GM19467 (cell line): ENCODE data around the gene DNAJC22.
"Not testable (repeated sequence)": the region's sequence is repeated elsewhere in the genome, so short reads cannot be mapped to it uniquely, and the experiment has no call there.

Experiments
- ATAC-seq: cut with Tn5 transposase; IDR thresholded peaks from one replicate; pipeline ENCODE4 v1.9.1; 2021; ENCODE audit warnings: mild to moderate bottlenecking, moderate library complexity; ENCODE audit not compliant: unreplicated experiment

The DNAJC22 gene

GRCh38 chr12:49330631-49331379 lies 15.9 kb upstream of the DNAJC22 start:
- ATAC-seq, result no peak

- no peak for ATAC-seq
Measured at GRCh38 chr12:49331380-49332222, 15.1 kb upstream of the DNAJC22 start.

GRCh38 chr12:49332441-49332861 lies 14.2 kb upstream of the DNAJC22 start:
- no peak for ATAC-seq

GRCh38 chr12:49332891-49333371 lies 13.8 kb upstream of the DNAJC22 start:
- no peak for ATAC-seq

- ATAC-seq, result not testable (repeated sequence)
Measured at GRCh38 chr12:49333778-49334177, 12.9 kb upstream of the DNAJC22 start.

- no peak for ATAC-seq
Measured at GRCh38 chr12:49334226-49334625, 12.5 kb upstream of the DNAJC22 start.

- no peak for ATAC-seq
Measured at GRCh38 chr12:49334681-49335080, 12.0 kb upstream of the DNAJC22 start.

GRCh38 chr12:49335118-49335954 lies 11.4 kb upstream of the DNAJC22 start:
- no peak for ATAC-seq

- no peak for ATAC-seq
Measured at GRCh38 chr12:49335955-49336644, 10.6 kb upstream of the DNAJC22 start.

- peak; percentile 79 for ATAC-seq
Measured at GRCh38 chr12:49336645-49337584, 9.8 kb upstream of the DNAJC22 start, which contains the start of gene C1QL4. C1QL4 (minus strand) TSS chr12:49337188; CDS start chr12:49336477, 711 bp downstream.

- ATAC-seq, result no peak
Measured at GRCh38 chr12:49338830-49339463, 7.7 kb upstream of the DNAJC22 start.

- ATAC-seq, result no peak
Measured at GRCh38 chr12:49339464-49339861, 7.2 kb upstream of the DNAJC22 start.

- no peak for ATAC-seq
Measured at GRCh38 chr12:49340095-49340870, 6.4 kb upstream of the DNAJC22 start.

- no peak for ATAC-seq
Measured at GRCh38 chr12:49340971-49341776, 5.5 kb upstream of the DNAJC22 start.

GRCh38 chr12:49341777-49342065 lies 5.0 kb upstream of the DNAJC22 start:
- ATAC-seq, result no peak

GRCh38 chr12:49342066-49342913 lies 4.4 kb upstream of the DNAJC22 start:
- peak; percentile 54 for ATAC-seq
